ENCODE measurements around the gene PDXP.
"Not testable (repeated sequence)": the region's sequence is repeated elsewhere in the genome, so short reads cannot be mapped to it uniquely, and the experiment has no call there.

The PDXP gene

DNA sequence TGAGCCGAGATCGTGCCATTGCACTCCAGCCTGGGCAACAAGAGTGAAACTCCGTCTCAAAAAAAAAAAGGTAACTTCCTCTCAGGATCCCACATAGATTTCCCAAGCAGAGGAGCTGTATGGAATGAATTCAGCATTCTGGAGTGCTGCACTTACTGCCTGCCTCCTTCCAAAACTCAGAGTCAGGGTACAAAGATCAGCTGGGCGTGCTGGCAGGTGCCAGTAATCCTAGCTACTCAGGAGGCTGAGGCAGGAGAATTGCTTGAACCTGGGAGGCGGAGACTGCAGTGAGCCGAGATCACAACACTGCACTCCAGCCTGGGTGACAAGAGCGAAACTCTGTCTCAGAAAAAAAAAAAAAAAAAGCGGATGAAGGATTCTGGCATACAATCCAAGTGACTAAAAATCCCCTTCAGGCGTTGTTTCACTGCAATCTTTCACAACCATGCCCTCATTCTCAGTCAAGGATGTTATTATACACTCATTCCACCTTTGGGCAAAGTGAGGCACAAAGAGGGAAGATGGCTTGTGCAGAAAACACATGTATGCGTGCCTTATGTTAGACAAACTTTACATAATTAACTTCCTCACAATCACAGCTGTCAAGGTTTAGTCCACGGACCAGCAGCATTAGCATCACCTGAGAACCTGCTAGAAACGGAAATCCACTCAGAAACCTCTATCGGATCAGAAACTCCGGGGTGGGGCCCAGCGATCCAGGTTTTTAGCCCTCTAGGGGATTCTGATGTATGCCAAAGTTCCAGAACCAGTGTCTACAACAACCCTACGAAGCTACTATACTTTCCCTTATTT, 26.5 kb downstream of the PDXP start:
- Histone ChIP-seq H3K27me3 (ENCODE audit: control insufficient read depth in 1 of 2, insufficient read depth in 2 of 2, low read length in 2 of 2) (no peaks in the 10 kb centered on the region), H3K4me1 (ENCODE audit: control insufficient read depth, insufficient read depth, low read length) (peaks cover 28% of the 10 kb centered on the region), H3K9me3 (ENCODE audit: control insufficient read depth in 2 of 2, low read length in 2 of 2) (no peaks in the 10 kb centered on the region), H3K27ac (ENCODE audit: low read length) (no peak overlapping the region), H3K9ac (ENCODE audit: low read length in 2 of 2) (no peak overlapping the region), H3K36me3 (ENCODE audit: control insufficient read depth in 2 of 2, insufficient read depth in 2 of 2, low read length in 2 of 2) (peaks cover 14% of the 10 kb centered on the region in 2 donors), H3K4me3 (ENCODE audit: low read length in 2 of 2) (no peak overlapping the region)

GRCh38 chr22:37686002-37686982, 27.8 kb downstream of the PDXP start, which contains the start of gene NOL12:
Gene NOL12, plus strand, starts transcription at chr22:37686343. Its CDS starts 50 bp downstream, at chr22:37686393.
- Histone ChIP-seq H3K4me3 (ENCODE audit: low read length in 2 of 2) (peak within 1 kb of the TSS; percentile 97), H3K9me3 (ENCODE audit: control insufficient read depth in 2 of 2, low read length in 2 of 2) (no peaks in the 10 kb centered on the region), H3K4me1 (ENCODE audit: control insufficient read depth, insufficient read depth, low read length) (peaks cover 20% of the 10 kb centered on the region), H3K9ac (ENCODE audit: low read length in 2 of 2) (peak within 1 kb of the TSS; percentile 91 to 92), H3K27me3 (ENCODE audit: control insufficient read depth in 1 of 2, insufficient read depth in 2 of 2, low read length in 2 of 2) (no peaks in the 10 kb centered on the region), H3K36me3 (ENCODE audit: control insufficient read depth in 2 of 2, insufficient read depth in 2 of 2, low read length in 2 of 2) (peaks cover 18 to 20% of the 10 kb centered on the region in 2 donors), H3K27ac (ENCODE audit: low read length) (peak within 1 kb of the TSS; percentile 80)

DNA sequence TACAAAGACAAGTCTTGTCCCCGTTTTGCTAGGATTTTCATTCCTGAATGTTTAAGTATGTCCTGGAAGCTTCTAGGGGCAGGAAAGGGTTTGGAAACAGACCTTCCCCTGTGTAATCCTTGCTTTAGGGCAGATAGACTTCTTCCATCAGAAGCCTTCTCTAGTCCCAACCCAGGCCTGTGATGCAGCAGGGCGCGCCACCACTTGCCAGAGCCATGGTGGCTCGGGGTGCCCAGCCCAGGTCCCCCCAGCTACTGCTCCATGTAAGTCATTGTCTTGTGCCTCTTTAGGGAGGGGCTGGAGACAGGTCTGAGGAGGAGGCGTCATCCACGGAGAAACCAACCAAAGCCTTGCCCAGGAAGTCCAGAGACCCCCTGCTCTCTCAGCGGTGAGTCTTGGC, 31.9 kb downstream of the PDXP start:
- Histone ChIP-seq H3K4me1 (ENCODE audit: control insufficient read depth, insufficient read depth, low read length) (peaks cover 14% of the 10 kb centered on the region), H3K4me3 (ENCODE audit: low read length in 2 of 2) (no peak overlapping the region), H3K36me3 (ENCODE audit: control insufficient read depth in 2 of 2, insufficient read depth in 2 of 2, low read length in 2 of 2) (peaks cover 35 to 37% of the 10 kb centered on the region in 2 donors), H3K9me3 (ENCODE audit: control insufficient read depth in 2 of 2, low read length in 2 of 2) (no peaks in the 10 kb centered on the region), H3K27ac (ENCODE audit: low read length) (no peak overlapping the region), H3K9ac (ENCODE audit: low read length in 2 of 2) (no peak overlapping the region), H3K27me3 (ENCODE audit: control insufficient read depth in 1 of 2, insufficient read depth in 2 of 2, low read length in 2 of 2) (no peaks in the 10 kb centered on the region)

DNA sequence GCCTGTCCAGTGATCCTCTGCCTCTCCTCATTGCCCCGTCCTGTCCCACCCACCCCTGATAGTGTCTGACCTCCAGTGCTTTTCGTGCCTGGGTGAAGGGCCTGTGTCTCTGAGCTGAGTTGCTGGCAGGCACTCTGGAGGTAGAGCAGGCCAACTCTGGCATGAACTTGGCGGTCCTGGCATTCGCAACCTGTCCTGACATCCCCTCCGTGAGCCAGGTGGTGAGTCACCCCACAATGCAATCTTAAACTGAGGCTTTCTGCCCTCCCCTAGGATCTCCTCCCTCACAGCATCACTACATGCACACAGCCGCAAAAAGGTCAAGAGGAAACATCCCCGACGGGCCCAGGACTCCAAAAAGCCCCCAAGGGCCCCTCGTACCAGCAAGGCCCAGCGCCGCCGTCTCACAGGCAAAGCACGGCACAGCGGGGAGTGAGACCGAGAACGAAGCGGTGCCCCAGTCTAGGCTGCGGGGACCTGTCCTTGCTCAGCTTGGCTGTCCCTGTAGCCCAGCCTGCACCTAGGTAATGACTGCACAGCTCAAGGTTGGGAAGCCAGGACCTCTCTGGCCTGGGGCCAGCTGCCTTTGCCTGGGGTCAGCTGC, 32.5 kb downstream of the PDXP start:
- Histone ChIP-seq H3K9ac (ENCODE audit: low read length in 2 of 2) (no peak overlapping the region), H3K4me3 (ENCODE audit: low read length in 2 of 2) (no peak overlapping the region), H3K36me3 (ENCODE audit: control insufficient read depth in 2 of 2, insufficient read depth in 2 of 2, low read length in 2 of 2) (peaks cover 35 to 37% of the 10 kb centered on the region in 2 donors), H3K27me3 (ENCODE audit: control insufficient read depth in 1 of 2, insufficient read depth in 2 of 2, low read length in 2 of 2) (no peaks in the 10 kb centered on the region), H3K27ac (ENCODE audit: low read length) (no peak overlapping the region), H3K4me1 (ENCODE audit: control insufficient read depth, insufficient read depth, low read length) (peaks cover 17% of the 10 kb centered on the region), H3K9me3 (ENCODE audit: control insufficient read depth in 2 of 2, low read length in 2 of 2) (no peaks in the 10 kb centered on the region)

- Histone ChIP-seq H3K9ac (ENCODE audit: low read length in 2 of 2) (no peak overlapping the region), H3K27me3 (ENCODE audit: control insufficient read depth in 1 of 2, insufficient read depth in 2 of 2, low read length in 2 of 2) (no peaks in the 10 kb centered on the region), H3K27ac (ENCODE audit: low read length) (no peak overlapping the region), H3K4me3 (ENCODE audit: low read length in 2 of 2) (no peak overlapping the region), H3K4me1 (ENCODE audit: control insufficient read depth, insufficient read depth, low read length) (peaks cover 13% of the 10 kb centered on the region), H3K36me3 (ENCODE audit: control insufficient read depth in 2 of 2, insufficient read depth in 2 of 2, low read length in 2 of 2) (peaks cover 35 to 37% of the 10 kb centered on the region in 2 donors), H3K9me3 (ENCODE audit: control insufficient read depth in 2 of 2, low read length in 2 of 2) (no peaks in the 10 kb centered on the region)
These were observed 34.2 kb downstream of the PDXP start for GRCh38 chr22:37692627-37693285.

GRCh38 chr22:37694131-37694530, 35.6 kb downstream of the PDXP start:
- H3K4me3 ChIP-seq (ENCODE audit: low read length in 2 of 2); H3K9me3 ChIP-seq (ENCODE audit: control insufficient read depth in 2 of 2, low read length in 2 of 2); H3K9ac ChIP-seq (ENCODE audit: low read length in 2 of 2); H3K27me3 ChIP-seq (ENCODE audit: control insufficient read depth in 1 of 2, insufficient read depth in 2 of 2, low read length in 2 of 2); H3K27ac ChIP-seq (ENCODE audit: low read length): not testable (repeated sequence)
- H3K36me3 ChIP-seq (ENCODE audit: control insufficient read depth in 2 of 2, insufficient read depth in 2 of 2, low read length in 2 of 2): peaks cover 25 to 27% of the 10 kb centered on the region in 2 donors
- H3K4me1 ChIP-seq (ENCODE audit: control insufficient read depth, insufficient read depth, low read length): peaks cover 13% of the 10 kb centered on the region

GRCh38 chr22:37696260-37696656, 37.7 kb downstream of the PDXP start:
- H3K4me3 ChIP-seq (ENCODE audit: low read length in 2 of 2): peak overlapping the region; percentile 52 to 64
- H3K4me1 ChIP-seq (ENCODE audit: control insufficient read depth, insufficient read depth, low read length): peaks cover 13% of the 10 kb centered on the region
- peak overlapping the region in 1 of 2 donors; percentile 58 for H3K9ac ChIP-seq (ENCODE audit: low read length in 2 of 2)
- not testable (repeated sequence) for H3K27ac ChIP-seq (ENCODE audit: low read length); H3K27me3 ChIP-seq (ENCODE audit: control insufficient read depth in 1 of 2, insufficient read depth in 2 of 2, low read length in 2 of 2); H3K9me3 ChIP-seq (ENCODE audit: control insufficient read depth in 2 of 2, low read length in 2 of 2)
- peaks cover 17% of the 10 kb centered on the region in 2 donors for H3K36me3 ChIP-seq (ENCODE audit: control insufficient read depth in 2 of 2, insufficient read depth in 2 of 2, low read length in 2 of 2)

DNA sequence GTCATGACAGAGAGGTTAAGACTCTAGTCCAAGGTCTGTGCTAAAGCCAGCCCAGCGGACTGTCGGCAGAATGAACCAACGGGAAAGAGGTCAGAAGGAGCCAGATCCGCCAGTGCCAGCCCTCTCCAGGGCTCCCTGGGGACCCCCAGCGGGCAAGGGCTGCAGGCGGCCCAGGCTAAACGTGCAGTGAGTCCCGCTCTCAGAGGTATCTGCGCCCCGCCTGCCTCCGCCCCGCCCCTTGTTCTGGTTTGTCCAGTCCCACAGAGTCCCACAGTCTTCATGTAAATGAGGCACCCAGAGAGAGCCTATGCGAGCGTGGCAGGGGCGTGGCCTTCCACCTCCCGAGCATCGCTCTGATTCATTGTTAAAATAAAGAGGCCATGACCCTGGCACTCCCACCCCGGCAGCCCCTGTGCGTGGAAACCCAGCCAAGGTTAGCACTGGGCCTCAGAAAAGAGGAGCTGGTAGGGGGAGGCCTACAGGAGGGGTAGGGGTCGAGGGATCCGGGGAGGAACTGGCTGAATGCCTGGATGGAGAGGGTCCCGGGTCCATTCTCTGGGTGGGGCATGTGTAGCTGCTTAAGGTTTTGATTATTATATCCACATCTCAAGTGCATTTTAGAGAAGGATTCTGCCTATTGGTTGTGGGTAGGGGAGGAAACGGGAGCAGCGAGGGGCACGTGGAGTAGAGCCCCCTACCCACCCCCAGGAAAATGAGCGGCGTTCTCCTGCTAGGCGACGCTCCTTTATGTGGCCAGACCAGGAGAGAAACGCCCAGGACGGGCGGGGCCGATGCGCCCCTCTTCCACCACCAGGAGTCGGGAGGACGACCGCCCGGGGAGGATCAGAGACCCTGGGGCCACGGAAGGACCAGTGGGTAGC, 38.4 kb downstream of the PDXP start, which contains the start of gene TRIOBP:
TSS of gene TRIOBP (plus strand) at position 392 of the 881 bp plus-strand sequence. CDS start 4,318 bp downstream, outside the sequence.
- peaks cover 13% of the 10 kb centered on the region for H3K4me1 ChIP-seq (ENCODE audit: control insufficient read depth, insufficient read depth, low read length)
- no peaks in the 10 kb centered on the region for H3K27me3 ChIP-seq (ENCODE audit: control insufficient read depth in 1 of 2, insufficient read depth in 2 of 2, low read length in 2 of 2)
- no peak within 1 kb of the TSS for H3K27ac ChIP-seq (ENCODE audit: low read length)
- peak within 1 kb of the TSS in 1 of 2 donors; percentile 58 for H3K9ac ChIP-seq (ENCODE audit: low read length in 2 of 2)
- H3K4me3 ChIP-seq (ENCODE audit: low read length in 2 of 2): peak within 1 kb of the TSS; percentile 52 to 64
- peaks cover 10 to 12% of the 10 kb centered on the region in 2 donors for H3K36me3 ChIP-seq (ENCODE audit: control insufficient read depth in 2 of 2, insufficient read depth in 2 of 2, low read length in 2 of 2)
- H3K9me3 ChIP-seq (ENCODE audit: control insufficient read depth in 2 of 2, low read length in 2 of 2): no peaks in the 10 kb centered on the region

DNA sequence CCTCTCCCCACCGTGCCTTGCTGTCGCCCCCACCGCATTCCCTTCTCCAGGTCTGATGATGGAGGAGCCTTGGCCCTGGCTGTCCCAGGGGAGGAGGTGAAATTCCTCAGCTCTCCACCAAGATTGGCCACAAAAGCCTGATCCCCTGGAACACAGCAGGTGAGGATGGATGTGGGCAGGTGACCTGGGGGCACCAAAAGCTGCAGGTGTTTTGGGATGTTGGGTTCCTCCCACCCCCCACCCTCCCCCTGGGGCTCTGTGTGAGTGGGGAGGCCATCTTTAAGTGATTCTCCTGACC, 39.0 kb downstream of the PDXP start:
- H3K27me3 ChIP-seq (ENCODE audit: control insufficient read depth in 1 of 2, insufficient read depth in 2 of 2, low read length in 2 of 2): no peaks in the 10 kb centered on the region
- H3K4me1 ChIP-seq (ENCODE audit: control insufficient read depth, insufficient read depth, low read length): peaks cover 13% of the 10 kb centered on the region
- no peak overlapping the region for H3K27ac ChIP-seq (ENCODE audit: low read length)
- no peak overlapping the region for H3K9ac ChIP-seq (ENCODE audit: low read length in 2 of 2)
- peaks cover 8 to 9% of the 10 kb centered on the region in 2 donors for H3K36me3 ChIP-seq (ENCODE audit: control insufficient read depth in 2 of 2, insufficient read depth in 2 of 2, low read length in 2 of 2)
- H3K4me3 ChIP-seq (ENCODE audit: low read length in 2 of 2): no peak overlapping the region
- no peaks in the 10 kb centered on the region for H3K9me3 ChIP-seq (ENCODE audit: control insufficient read depth in 2 of 2, low read length in 2 of 2)
